ENCODE data around the gene SYTL5.

DNA sequence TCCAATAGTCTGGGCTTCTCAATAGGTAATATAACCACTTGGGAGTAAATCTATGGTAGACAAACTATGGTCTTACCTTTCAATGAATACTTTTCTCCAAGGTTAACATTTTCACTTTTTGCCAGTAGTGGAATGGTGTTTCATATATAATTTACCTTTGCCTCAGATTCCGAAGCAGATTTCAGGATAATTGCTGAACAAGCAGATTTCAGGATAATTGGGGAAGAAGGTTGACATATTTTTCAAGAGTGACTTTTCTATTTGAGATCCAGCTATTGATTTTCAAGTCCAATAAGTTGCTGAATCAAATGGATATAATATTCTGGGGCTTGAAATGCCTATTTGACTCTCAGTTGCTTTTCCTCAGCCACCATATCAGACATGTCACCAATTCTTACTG lies 63.6 kb downstream of the SYTL5 start:
- TF ChIP-seq, protein P1, sequence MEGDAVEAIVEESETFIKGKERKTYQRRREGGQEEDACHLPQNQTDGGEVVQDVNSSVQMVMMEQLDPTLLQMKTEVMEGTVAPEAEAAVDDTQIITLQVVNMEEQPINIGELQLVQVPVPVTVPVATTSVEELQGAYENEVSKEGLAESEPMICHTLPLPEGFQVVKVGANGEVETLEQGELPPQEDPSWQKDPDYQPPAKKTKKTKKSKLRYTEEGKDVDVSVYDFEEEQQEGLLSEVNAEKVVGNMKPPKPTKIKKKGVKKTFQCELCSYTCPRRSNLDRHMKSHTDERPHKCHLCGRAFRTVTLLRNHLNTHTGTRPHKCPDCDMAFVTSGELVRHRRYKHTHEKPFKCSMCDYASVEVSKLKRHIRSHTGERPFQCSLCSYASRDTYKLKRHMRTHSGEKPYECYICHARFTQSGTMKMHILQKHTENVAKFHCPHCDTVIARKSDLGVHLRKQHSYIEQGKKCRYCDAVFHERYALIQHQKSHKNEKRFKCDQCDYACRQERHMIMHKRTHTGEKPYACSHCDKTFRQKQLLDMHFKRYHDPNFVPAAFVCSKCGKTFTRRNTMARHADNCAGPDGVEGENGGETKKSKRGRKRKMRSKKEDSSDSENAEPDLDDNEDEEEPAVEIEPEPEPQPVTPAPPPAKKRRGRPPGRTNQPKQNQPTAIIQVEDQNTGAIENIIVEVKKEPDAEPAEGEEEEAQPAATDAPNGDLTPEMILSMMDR (IDR thresholded peaks at IDR 0.05; ENCODE audit: low read depth, low read length, missing input control), result no peak
- TF ChIP-seq, protein P2, sequence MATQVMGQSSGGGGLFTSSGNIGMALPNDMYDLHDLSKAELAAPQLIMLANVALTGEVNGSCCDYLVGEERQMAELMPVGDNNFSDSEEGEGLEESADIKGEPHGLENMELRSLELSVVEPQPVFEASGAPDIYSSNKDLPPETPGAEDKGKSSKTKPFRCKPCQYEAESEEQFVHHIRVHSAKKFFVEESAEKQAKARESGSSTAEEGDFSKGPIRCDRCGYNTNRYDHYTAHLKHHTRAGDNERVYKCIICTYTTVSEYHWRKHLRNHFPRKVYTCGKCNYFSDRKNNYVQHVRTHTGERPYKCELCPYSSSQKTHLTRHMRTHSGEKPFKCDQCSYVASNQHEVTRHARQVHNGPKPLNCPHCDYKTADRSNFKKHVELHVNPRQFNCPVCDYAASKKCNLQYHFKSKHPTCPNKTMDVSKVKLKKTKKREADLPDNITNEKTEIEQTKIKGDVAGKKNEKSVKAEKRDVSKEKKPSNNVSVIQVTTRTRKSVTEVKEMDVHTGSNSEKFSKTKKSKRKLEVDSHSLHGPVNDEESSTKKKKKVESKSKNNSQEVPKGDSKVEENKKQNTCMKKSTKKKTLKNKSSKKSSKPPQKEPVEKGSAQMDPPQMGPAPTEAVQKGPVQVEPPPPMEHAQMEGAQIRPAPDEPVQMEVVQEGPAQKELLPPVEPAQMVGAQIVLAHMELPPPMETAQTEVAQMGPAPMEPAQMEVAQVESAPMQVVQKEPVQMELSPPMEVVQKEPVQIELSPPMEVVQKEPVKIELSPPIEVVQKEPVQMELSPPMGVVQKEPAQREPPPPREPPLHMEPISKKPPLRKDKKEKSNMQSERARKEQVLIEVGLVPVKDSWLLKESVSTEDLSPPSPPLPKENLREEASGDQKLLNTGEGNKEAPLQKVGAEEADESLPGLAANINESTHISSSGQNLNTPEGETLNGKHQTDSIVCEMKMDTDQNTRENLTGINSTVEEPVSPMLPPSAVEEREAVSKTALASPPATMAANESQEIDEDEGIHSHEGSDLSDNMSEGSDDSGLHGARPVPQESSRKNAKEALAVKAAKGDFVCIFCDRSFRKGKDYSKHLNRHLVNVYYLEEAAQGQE (IDR thresholded peaks at IDR 0.05), result no peak
- TF ChIP-seq EGR1 (IDR thresholded peaks at IDR 0.05; ENCODE audit: low read depth in 2 of 2), result no peak

Measured in liver (tissue), 3 donors.